MM.1S (cell line): ENCODE results near the gene PHB1.
A peak's percentile ranks its signal among the peaks of the same experiment; 100 is the strongest.

Experiments used
- DNase-seq: peaks from one replicate; pipeline ENCODE4 v3.0.0-alpha.2; 2015
- H2AFZ ChIP-seq: fragments of 300-600 bp; sonication (generic); 2 replicates; pipeline ENCODE4 v1.6.0; 2016; ENCODE audit warnings: antibody characterized with exemption, low read length
- H3F3A ChIP-seq: fragments of 300-600 bp; sonication (generic); 2 replicates; pipeline ENCODE4 v1.6.1; 2016; ENCODE audit warnings: mild to moderate bottlenecking, antibody characterized with exemption, low read length, moderate library complexity, mixed read lengths; ENCODE audit not compliant: insufficient read depth
- H3K27ac ChIP-seq: fragments of 300-600 bp; sonication (generic); 2 replicates; pipeline ENCODE4 v1.5.1; 2016; ENCODE audit warnings: mild to moderate bottlenecking, low read length
- H3K27me3 ChIP-seq: fragments of 300-600 bp; sonication (generic); replicated peaks from 2 replicates; pipeline ENCODE4 v1.6.0; 2016; ENCODE audit warnings: low read length; ENCODE audit not compliant: insufficient read depth
- H3K36me3 ChIP-seq: fragments of 300-600 bp; sonication (generic); replicated peaks from 2 replicates; pipeline ENCODE4 v1.6.1; 2016; ENCODE audit warnings: mild to moderate bottlenecking, low read length, mixed read lengths; ENCODE audit not compliant: insufficient read depth
- H3K4me1 ChIP-seq: fragments of 300-600 bp; sonication (generic); 2 replicates; pipeline ENCODE4 v1.6.1; 2016; ENCODE audit warnings: low read length, mixed read lengths
- H3K4me2 ChIP-seq: fragments of 300-600 bp; sonication (generic); 2 replicates; pipeline ENCODE4 v1.6.0; 2016; ENCODE audit warnings: low read depth, low read length
- H3K4me3 ChIP-seq: fragments of 300-600 bp; sonication (generic); 2 replicates; pipeline ENCODE4 v1.5.1; 2016; ENCODE audit warnings: low read length, mixed read lengths
- H3K79me2 ChIP-seq: fragments of 300-600 bp; sonication (generic); 2 replicates; pipeline ENCODE4 v1.6.1; 2016; ENCODE audit warnings: mixed run types, low read length, mixed read lengths
- H3K9ac ChIP-seq: fragments of 300-600 bp; sonication (generic); 2 replicates; pipeline ENCODE4 v1.6.1; 2016; ENCODE audit warnings: low read length, mixed read lengths
- H3K9me2 ChIP-seq: fragments of 300-600 bp; sonication (generic); replicated peaks from 2 replicates; pipeline ENCODE4 v1.6.1; 2016; ENCODE audit warnings: mild to moderate bottlenecking, low read length, mixed read lengths; ENCODE audit not compliant: insufficient read depth
- H3K9me3 ChIP-seq: fragments of 300-600 bp; sonication (generic); replicated peaks from 2 replicates; pipeline ENCODE4 v1.6.1; 2016; ENCODE audit warnings: mild to moderate bottlenecking, low read length, mixed read lengths; ENCODE audit not compliant: insufficient read depth
- H4K20me1 ChIP-seq: fragments of 300-600 bp; sonication (generic); 2 replicates; pipeline ENCODE4 v1.6.1; 2016; ENCODE audit warnings: mild to moderate bottlenecking, low read length, moderate library complexity, mixed read lengths; ENCODE audit not compliant: insufficient read depth
- CTCF ChIP-seq: fragments of 300-600 bp; sonication (generic); IDR thresholded peaks from 2 replicates; pipeline ENCODE4 v1.5.1; 2016; ENCODE audit warnings: antibody characterized with exemption, low read length, mixed read lengths
- EZH2 ChIP-seq: fragments of 300-600 bp; sonication (generic); optimal IDR thresholded peaks from 2 replicates; pipeline ENCODE3; 2017; ENCODE audit warnings: low read depth, mild to moderate bottlenecking, antibody characterized with exemption, low read length, mixed read lengths
- EZH2phosphoT487 ChIP-seq: fragments of 300-600 bp; sonication (generic); IDR thresholded peaks from 2 replicates; pipeline ENCODE4 v1.6.1; 2018; ENCODE audit warnings: antibody characterized with exemption, low read length

Gene PHB1

GRCh38 chr17:49414622-49415350, at the start of gene PHB1:
TSS of gene PHB1 (minus strand) at chr17:49414882. CDS start at chr17:49413264, 1,618 bp downstream.
- Histone ChIP-seq H3K27ac (no peak within 1 kb of the TSS), H3K27me3 (peaks cover 25% of the 10 kb centered on the region), H3K79me2 (peaks cover 32% of the 10 kb centered on the region)

GRCh38 chr17:49464049-49464448, 49.4 kb upstream of the PHB1 start:
- Histone ChIP-seq H3K9me2 (no peaks in the 10 kb centered on the region), H3K4me3 (no peak overlapping the region), H3K36me3 (no peaks in the 10 kb centered on the region), H3K27me3 (peaks cover 99% of the 10 kb centered on the region), H3K9ac (no peak overlapping the region), H3F3A (no peaks in the 10 kb centered on the region), H4K20me1 (no peaks in the 10 kb centered on the region), H3K4me1 (no peaks in the 10 kb centered on the region), H3K4me2 (no peak overlapping the region), H2AFZ (no peak overlapping the region), H3K27ac (no peak overlapping the region), H3K79me2 (no peaks in the 10 kb centered on the region), H3K9me3 (no peaks in the 10 kb centered on the region)
- TF ChIP-seq EZH2, result no peak
- TF ChIP-seq CTCF, result no peak
- TF ChIP-seq EZH2phosphoT487, result no peak
- no peak for DNase-seq

More at GRCh38 chr17:49414622-49415350, at the start of gene PHB1:
- Histone ChIP-seq H4K20me1 (no peaks in the 10 kb centered on the region), H3K9me3 (no peaks in the 10 kb centered on the region), H3K9ac (peak within 1 kb of the TSS; percentile 81), H3K36me3 (peaks cover 6% of the 10 kb centered on the region), H2AFZ (peak within 1 kb of the TSS; percentile 98), H3K4me2 (peak within 1 kb of the TSS; percentile 80), H3F3A (no peaks in the 10 kb centered on the region; the same call in none of the 2 replicates), H3K9me2 (no peaks in the 10 kb centered on the region), H3K4me1 (0 out of 2 replicates have a peak, but pooled peaks cover 4% of the 10 kb centered on the region), H3K4me3 (peak within 1 kb of the TSS; percentile 99)
- TF ChIP-seq CTCF (no peak), EZH2 (no peak), EZH2phosphoT487 (no peak)
- peak; percentile 99 for DNase-seq

GRCh38 chr17:49461580-49461979, 46.9 kb upstream of the PHB1 start:
- Histone ChIP-seq H3K79me2 (no peaks in the 10 kb centered on the region), H3K9me2 (no peaks in the 10 kb centered on the region), H3K4me2 (no peak overlapping the region), H4K20me1 (no peaks in the 10 kb centered on the region), H3K4me3 (no peak overlapping the region), H3K27me3 (peaks cover 99% of the 10 kb centered on the region), H2AFZ (no peak overlapping the region), H3F3A (no peaks in the 10 kb centered on the region), H3K4me1 (no peaks in the 10 kb centered on the region), H3K36me3 (no peaks in the 10 kb centered on the region), H3K9ac (no peak overlapping the region), H3K9me3 (no peaks in the 10 kb centered on the region), H3K27ac (no peak overlapping the region)
- no peak for DNase-seq
- TF ChIP-seq EZH2 (no peak), CTCF (no peak), EZH2phosphoT487 (no peak)
